Astrocyte of the cerebellum (primary cell): Measurements from ENCODE around the gene CRNN.

Source experiments
- DNase-seq: peaks from one replicate; pipeline ENCODE4 v3.0.0-alpha.2; 2011; ENCODE audit warnings: low read depth
- H3K4me3 ChIP-seq: 2 replicates; pipeline ENCODE4 v1.5.1; 2011; ENCODE audit warnings: mild to moderate bottlenecking, low read depth, low read length, moderate library complexity
- CTCF ChIP-seq: IDR thresholded peaks from 2 replicates; pipeline ENCODE4 v1.5.1; 2012; ENCODE audit warnings: low read length, low read depth, moderate library complexity, mild to moderate bottlenecking; ENCODE audit errors: missing control alignments
- in situ Hi-C: cut with HindIII; loops from 2 replicates; pipeline ENCODE4 v1.10.0; 2017; ENCODE audit warnings: low sequenced_read_pairs

CRNN gene

DNA sequence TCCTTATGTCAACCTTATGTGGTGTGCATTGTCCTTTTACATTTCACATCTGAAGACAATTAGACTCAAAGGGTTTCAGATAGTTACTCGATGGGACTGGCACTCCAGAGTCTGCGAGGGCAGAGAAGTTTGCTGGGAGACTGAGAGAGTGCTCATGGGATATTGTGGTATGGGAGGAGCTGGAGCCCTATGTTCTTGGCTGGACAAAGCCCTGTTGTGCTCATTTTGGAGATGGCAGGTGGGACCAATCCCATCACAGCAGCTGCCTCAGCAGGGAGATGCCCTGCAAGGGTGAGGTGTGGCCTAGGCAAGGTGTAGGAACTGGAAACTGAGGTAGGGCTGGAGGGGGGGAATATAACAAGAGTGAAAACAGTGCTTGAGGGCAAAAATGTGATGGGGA is 43.5 kb upstream of the CRNN start:
- TF ChIP-seq CTCF = no peak
- H3K4me3 ChIP-seq = no peak overlapping the region
- DNase-seq = no peak
- in situ Hi-C loops = no loop called here

- DNase-seq = no peak
- in situ Hi-C loops = no loop called here
- H3K4me3 ChIP-seq = no peak overlapping the region
- no peak for TF ChIP-seq CTCF
Measured at GRCh38 chr1:152457071-152457470, 43.0 kb upstream of the CRNN start.

- in situ Hi-C loops = no loop called here
- no peak for DNase-seq
- no peak for TF ChIP-seq CTCF
- no peak overlapping the region for H3K4me3 ChIP-seq
Measured at GRCh38 chr1:152451254-152451653, 37.2 kb upstream of the CRNN start.

DNA sequence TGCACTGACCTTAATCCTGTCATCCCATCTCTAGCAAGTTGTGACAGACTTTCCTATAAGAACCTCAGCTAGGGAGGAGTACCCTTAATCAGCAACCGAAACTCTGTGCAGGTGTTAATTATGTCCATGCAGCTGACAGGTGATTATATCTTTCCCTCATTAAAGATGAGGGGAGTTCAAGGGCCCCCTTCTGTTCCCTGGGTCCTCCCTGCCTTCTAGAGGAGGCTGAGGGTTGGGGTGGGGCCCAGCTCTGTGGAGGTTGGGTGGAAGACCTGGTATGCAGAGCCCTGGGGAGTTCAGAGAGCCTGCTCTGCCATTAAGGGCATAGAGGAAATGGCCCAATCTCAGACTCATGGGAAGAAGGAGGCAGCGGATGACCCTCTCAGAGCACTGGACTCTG is 35.6 kb upstream of the CRNN start:
- TF ChIP-seq CTCF = no peak
- DNase-seq = no peak
- H3K4me3 ChIP-seq = no peak overlapping the region
- in situ Hi-C loops = no loop called here

DNA sequence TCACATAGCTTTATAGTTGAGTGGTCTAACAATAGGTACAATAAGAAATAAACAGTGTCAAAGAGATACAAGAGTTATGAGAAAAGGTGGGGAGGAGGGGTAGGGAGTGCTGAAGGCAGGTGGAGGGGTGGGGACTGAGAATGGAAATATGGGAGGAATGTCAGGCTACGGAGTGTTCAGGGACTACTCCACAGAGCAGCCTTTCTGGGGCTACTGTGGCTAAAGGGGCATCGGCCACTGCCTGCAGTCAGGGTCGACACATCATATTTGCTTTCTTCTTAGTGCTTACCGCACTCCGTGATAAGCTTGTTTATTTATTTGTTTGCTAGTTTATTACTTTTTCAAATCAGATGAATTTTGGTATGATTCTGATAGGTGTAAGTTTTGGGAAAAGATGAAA is 34.4 kb upstream of the CRNN start:
- no peak for DNase-seq
- H3K4me3 ChIP-seq = no peak overlapping the region
- no peak for TF ChIP-seq CTCF
- in situ Hi-C loops = no loop called here

- no peak overlapping the region for H3K4me3 ChIP-seq
- DNase-seq = no peak
- in situ Hi-C loops = no loop called here
- TF ChIP-seq CTCF = no peak
Measured at GRCh38 chr1:152448095-152448494, 34.0 kb upstream of the CRNN start.

GRCh38 chr1:152447484-152447883 is 33.4 kb upstream of the CRNN start:
- no peak overlapping the region for H3K4me3 ChIP-seq
- in situ Hi-C loops = no loop called here
- DNase-seq = no peak
- TF ChIP-seq CTCF = no peak
